Gastrocnemius medialis (tissue), 4 donors: ENCODE results near the gene MEGF6.

Source experiments
- CTCF ChIP-seq, 5 experiments: fragments of 450-650 bp in 3 of 5; fragments of 200-600 bp in 2 of 5; sonication (generic) in 2 of 5; IDR thresholded peaks in 4 of 5; conservative IDR thresholded peaks in 1 of 5; 1 replicate in 4 of 5; 2 replicates in 1 of 5; pipeline ENCODE4 v1.5.1; 2016 to 2019; ENCODE audit warnings: antibody characterized with exemption in 5 of 5, mild to moderate bottlenecking in 3 of 5, moderate library complexity in 3 of 5
- POLR2A ChIP-seq, 2 donors: fragments of 450-650 bp; IDR thresholded peaks; one replicate each; pipeline ENCODE4 v1.6.1; 2017; ENCODE audit warnings: antibody characterized with exemption in 2 of 2, mild to moderate bottlenecking in 2 of 2, moderate library complexity in 2 of 2

GRCh38 chr1:3461238-3461933, 149.9 kb downstream of the MEGF6 start:
- no peak for TF ChIP-seq CTCF (IDR thresholded peaks at IDR 0.05 in 4 of 5, conservative IDR thresholded peaks at IDR 0.05 in 1 of 5)
- TF ChIP-seq POLR2A (IDR thresholded peaks at IDR 0.05) = no peak
